Lung (tissue), 12 donors: ENCODE data around the gene COQ3. TPM values are rescaled to one million over a fixed set of nuclear protein-coding genes. Genes with fewer than 3 reads are reported as not detected.

Experiments used
- ATAC-seq: fragments of 200-7000 bp; cut with Tn5 transposase; one replicate; pipeline ENCODE4 v1.9.1; 2020; ENCODE audit warnings: moderate number of reproducible peaks; ENCODE audit not compliant: insufficient read depth, low FRiP score
- DNase-seq, 3 donors: peaks; one replicate each; pipeline ENCODE4 v3.0.0-alpha.2; 2013 to 2017
- H3K27ac ChIP-seq, 2 donors: one replicate each; pipeline ENCODE4 v1.5.1; 2013; ENCODE audit warnings: mild to moderate bottlenecking in 2 of 2, moderate library complexity in 2 of 2, control low read depth in 1 of 2, inconsistent platforms in 1 of 2, low read depth in 1 of 2, low read length in 1 of 2
- H3K27me3 ChIP-seq, 3 donors: one replicate each; pipeline ENCODE4 v1.5.1; 2013; ENCODE audit warnings: low read length in 2 of 3; ENCODE audit not compliant: control insufficient read depth in 3 of 3, insufficient read depth in 3 of 3
- H3K36me3 ChIP-seq, 4 donors: one replicate each; pipeline ENCODE4 v1.5.1; 2013; ENCODE audit warnings: low read length in 4 of 4, mild to moderate bottlenecking in 1 of 4, moderate library complexity in 1 of 4; ENCODE audit not compliant: control insufficient read depth in 4 of 4, insufficient read depth in 4 of 4
- H3K4me1 ChIP-seq, 5 donors: one replicate each; pipeline ENCODE4 v1.5.1; 2013; ENCODE audit warnings: low read length in 5 of 5, mild to moderate bottlenecking in 2 of 5, moderate library complexity in 1 of 5; ENCODE audit not compliant: control insufficient read depth in 5 of 5, insufficient read depth in 5 of 5
- H3K4me3 ChIP-seq: one replicate; pipeline ENCODE4 v1.5.1; 2013; ENCODE audit warnings: mild to moderate bottlenecking, control low read depth, moderate library complexity
- H3K9ac ChIP-seq, 2 donors: one replicate each; pipeline ENCODE4 v1.5.1; 2013; ENCODE audit warnings: low read length in 2 of 2, control low read depth in 1 of 2; ENCODE audit not compliant: insufficient read depth in 1 of 2
- H3K9me3 ChIP-seq, 4 donors: one replicate each; pipeline ENCODE4 v1.5.1; 2013; ENCODE audit warnings: low read length in 3 of 4, mild to moderate bottlenecking in 1 of 4, moderate library complexity in 1 of 4; ENCODE audit not compliant: control insufficient read depth in 4 of 4, insufficient read depth in 3 of 4
- WGBS, 2 donors: extraction: QIAGEN DNeasy Blood & Tissue Kit; methylation state at CpG; one replicate each; pipeline ENCODE4 v1.1.7; 2013; 5-methylcytosine and 5-hydroxymethylcytosine counted together
- polyA plus RNA-seq, 2 donors: library from polyadenylated mRNA; stranded (reverse); fragments of 200-250 nt; gene quantifications; one replicate each; pipeline ENCODE4 v1.2.1, GENCODE V29; 2013
- total RNA-seq, 2 donors: library from RNA; depleted of rRNA in 1 of 2; stranded (reverse); fragments of >200 nt in 1 of 2; gene quantifications; one replicate each; pipeline ENCODE4 v1.2.1, GENCODE V29; 2014 to 2021
- TF ChIP-seq, protein P1 (sequence below): IDR thresholded peaks from 2 replicates; pipeline ENCODE4 v1.5.1; 2012; ENCODE audit warnings: mild to moderate bottlenecking; ENCODE audit errors: control extremely low read depth, extremely low read depth
- donor health status: control.
- donor health status: control.
- donor health status: Bipolar disorder and iron deficiency.
- donor health status: healthy.
- donor health status: DM: yes; HTN: yes; CAD: no.

The COQ3 gene
- total and polyA plus RNA-seq, 4 donors: 2.8 to 11.7 (median 5.9) TPM

DNA sequence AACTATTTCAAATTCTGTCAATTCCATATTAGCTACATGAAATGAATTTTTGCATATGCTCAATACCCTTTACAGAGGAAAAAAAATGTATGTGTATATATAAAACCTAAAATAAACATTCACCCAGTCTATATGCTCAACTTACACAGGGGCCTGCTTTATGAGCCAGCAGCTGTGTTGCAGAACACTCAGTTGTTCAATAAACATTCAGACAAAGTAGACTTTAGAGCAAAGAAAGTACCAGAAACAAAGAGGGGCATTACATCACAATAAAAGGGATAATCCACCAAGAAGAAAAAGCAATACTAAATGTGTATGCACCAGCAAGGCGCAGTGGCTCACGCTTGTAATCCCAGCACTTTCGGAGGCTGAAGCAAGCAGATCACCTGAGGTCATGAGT lies 9.5 kb downstream of the COQ3 start:
- ATAC-seq: no peak
- TF ChIP-seq, protein P1, sequence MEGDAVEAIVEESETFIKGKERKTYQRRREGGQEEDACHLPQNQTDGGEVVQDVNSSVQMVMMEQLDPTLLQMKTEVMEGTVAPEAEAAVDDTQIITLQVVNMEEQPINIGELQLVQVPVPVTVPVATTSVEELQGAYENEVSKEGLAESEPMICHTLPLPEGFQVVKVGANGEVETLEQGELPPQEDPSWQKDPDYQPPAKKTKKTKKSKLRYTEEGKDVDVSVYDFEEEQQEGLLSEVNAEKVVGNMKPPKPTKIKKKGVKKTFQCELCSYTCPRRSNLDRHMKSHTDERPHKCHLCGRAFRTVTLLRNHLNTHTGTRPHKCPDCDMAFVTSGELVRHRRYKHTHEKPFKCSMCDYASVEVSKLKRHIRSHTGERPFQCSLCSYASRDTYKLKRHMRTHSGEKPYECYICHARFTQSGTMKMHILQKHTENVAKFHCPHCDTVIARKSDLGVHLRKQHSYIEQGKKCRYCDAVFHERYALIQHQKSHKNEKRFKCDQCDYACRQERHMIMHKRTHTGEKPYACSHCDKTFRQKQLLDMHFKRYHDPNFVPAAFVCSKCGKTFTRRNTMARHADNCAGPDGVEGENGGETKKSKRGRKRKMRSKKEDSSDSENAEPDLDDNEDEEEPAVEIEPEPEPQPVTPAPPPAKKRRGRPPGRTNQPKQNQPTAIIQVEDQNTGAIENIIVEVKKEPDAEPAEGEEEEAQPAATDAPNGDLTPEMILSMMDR: no peak
- Histone ChIP-seq H3K27me3 (no peaks in the 10 kb centered on the region), H3K4me1 (no peaks in the 10 kb centered on the region), H3K9ac (no peak overlapping the region), H3K27ac (no peak overlapping the region), H3K9me3 (no peaks in the 10 kb centered on the region), H3K36me3 (no peaks in the 10 kb centered on the region), H3K4me3 (no peak overlapping the region)
- 96% methylated on average over 3 of the region's 3 CpGs for WGBS, 2 donors
- peak in 2 of 3 donors; percentile 35 for DNase-seq

DNA sequence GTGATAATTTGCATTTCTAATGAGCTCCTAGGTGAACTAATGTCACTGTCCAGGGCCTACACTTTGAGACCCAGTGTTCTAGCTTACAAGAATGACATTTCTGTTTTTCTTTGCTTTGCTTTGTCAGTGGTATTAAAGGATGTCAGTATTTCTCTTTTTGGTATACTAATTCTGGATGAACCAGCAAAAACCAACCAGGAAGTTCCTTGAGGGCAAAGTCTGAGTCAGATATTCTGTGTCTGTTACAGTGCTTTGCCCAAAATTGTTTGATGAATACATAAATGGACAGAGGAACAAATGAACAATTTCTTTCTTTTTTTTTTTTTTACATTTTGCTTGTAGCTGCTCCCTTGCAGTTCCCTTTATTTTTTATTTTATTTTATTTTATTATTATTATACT lies 15.4 kb downstream of the COQ3 start:
- no peaks in the 10 kb centered on the region for H3K4me1 ChIP-seq
- no peak overlapping the region for H3K9ac ChIP-seq
- H3K36me3 ChIP-seq: peaks cover 0 to 3% (median 0%) of the 10 kb centered on the region in 4 donors
- no peak for ATAC-seq
- no peaks in the 10 kb centered on the region for H3K27me3 ChIP-seq
- TF ChIP-seq, protein P1: no peak
- no peak overlapping the region for H3K27ac ChIP-seq
- no peak overlapping the region for H3K4me3 ChIP-seq
- H3K9me3 ChIP-seq: no peaks in the 10 kb centered on the region
- DNase-seq: no peak

DNA sequence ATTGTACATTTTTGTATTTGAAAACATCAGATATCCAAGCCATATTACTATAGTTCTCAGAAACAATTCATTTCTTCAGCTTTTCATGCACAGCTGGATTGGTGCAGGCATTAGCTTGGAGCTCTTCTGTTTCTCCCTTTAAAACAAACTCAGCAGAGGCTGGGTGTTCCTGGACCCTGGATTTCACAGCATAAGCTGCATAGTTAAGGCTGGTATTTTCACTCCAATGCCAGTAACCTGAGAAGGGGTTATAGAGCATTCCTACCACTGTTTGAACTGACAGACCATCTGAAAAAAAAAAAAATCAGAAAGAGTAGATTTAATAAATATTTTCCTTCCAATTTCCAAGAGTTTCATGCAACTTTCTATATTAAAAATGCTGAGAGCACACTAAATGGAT lies 24.5 kb downstream of the COQ3 start:
- H3K4me3 ChIP-seq: no peak overlapping the region
- H3K9me3 ChIP-seq: no peaks in the 10 kb centered on the region
- TF ChIP-seq, protein P1: no peak
- DNase-seq (no peak), ATAC-seq (no peak)
- no peak overlapping the region for H3K9ac ChIP-seq
- peaks cover 0 to 4% (median 0%) of the 10 kb centered on the region in 4 donors for H3K36me3 ChIP-seq
- no peak overlapping the region for H3K27ac ChIP-seq
- no peaks in the 10 kb centered on the region for H3K4me1 ChIP-seq
- no peaks in the 10 kb centered on the region for H3K27me3 ChIP-seq

DNA sequence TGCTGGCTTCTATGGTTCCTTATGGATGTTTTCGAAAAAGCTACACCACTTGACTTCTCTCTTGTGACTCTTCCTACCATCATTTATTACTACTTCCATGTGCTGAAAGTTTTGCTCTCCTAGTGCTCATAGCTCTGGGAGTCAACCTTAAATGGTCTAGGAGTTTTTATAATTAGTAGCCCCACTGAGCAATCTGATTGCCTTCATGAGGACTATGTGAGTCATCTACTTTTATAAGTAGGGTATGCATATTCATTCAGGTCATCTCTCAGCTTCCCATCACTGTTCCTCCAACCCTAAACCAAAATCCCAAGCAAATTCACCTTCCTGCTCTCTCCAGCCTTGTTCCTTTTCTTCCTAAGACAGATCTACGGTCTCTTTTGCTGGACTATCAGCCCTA lies 27.1 kb downstream of the COQ3 start:
- no peak for DNase-seq
- 96 to 99% methylated on average over 2 of the region's 2 CpGs for WGBS, 2 donors
- TF ChIP-seq, protein P1: no peak
- Histone ChIP-seq H3K27me3 (no peaks in the 10 kb centered on the region), H3K4me1 (no peaks in the 10 kb centered on the region), H3K27ac (no peak overlapping the region), H3K4me3 (no peak overlapping the region), H3K9ac (no peak overlapping the region), H3K36me3 (peaks cover 0 to 4% (median 0%) of the 10 kb centered on the region in 4 donors), H3K9me3 (no peaks in the 10 kb centered on the region)
- ATAC-seq: no peak
